Neural cell (in vitro differentiated cells): Measurements from ENCODE around the gene KLHL17. TPM values are rescaled to one million over a fixed set of nuclear protein-coding genes. Genes with fewer than 3 reads are reported as not detected.
A peak's percentile ranks its signal among the peaks of the same experiment; 100 is the strongest.

ENCODE experiments used
- H2AFZ ChIP-seq: fragments of 200-600, 300-800 bp; sonication (generic), shearing (Covaris generic); 2 replicates; pipeline ENCODE4 v1.6.0; 2014; ENCODE audit warnings: low read depth, mild to moderate bottlenecking, antibody characterized with exemption, low read length, moderate library complexity
- H3F3A ChIP-seq: fragments of 200-600 bp; shearing (Covaris generic); 2 replicates; pipeline ENCODE4 v1.6.1; 2016; ENCODE audit warnings: mild to moderate bottlenecking, moderate library complexity, mixed read lengths, antibody characterized with exemption, low read length; ENCODE audit not compliant: insufficient read depth, poor library complexity, severe bottlenecking
- H3K27ac ChIP-seq: fragments of 200-600, 300-800 bp; sonication (generic), shearing (Covaris generic); 2 replicates; pipeline ENCODE4 v1.5.1; 2014; ENCODE audit warnings: mild to moderate bottlenecking, low read length, moderate library complexity
- H3K27me3 ChIP-seq: fragments of 300-800, 200-600 bp; sonication (generic), shearing (Covaris generic); 2 replicates; pipeline ENCODE4 v1.6.0; 2014; ENCODE audit warnings: mild to moderate bottlenecking, low read depth, low read length, moderate library complexity; ENCODE audit not compliant: insufficient read depth
- H3K36me3 ChIP-seq: fragments of 300-800, 200-600 bp; sonication (generic), shearing (Covaris generic); 2 replicates; pipeline ENCODE4 v1.5.1; 2014; ENCODE audit warnings: mild to moderate bottlenecking, antibody characterized with exemption, low read length, moderate library complexity; ENCODE audit not compliant: insufficient read depth
- H3K4me2 ChIP-seq: fragments of 300-800, 200-600 bp; sonication (generic), shearing (Covaris generic); 2 replicates; pipeline ENCODE4 v1.6.0; 2014; ENCODE audit warnings: mild to moderate bottlenecking, low read length
- H3K4me3 ChIP-seq: fragments of 300-800, 200-600 bp; sonication (generic), shearing (Covaris generic); 2 replicates; pipeline ENCODE4 v1.5.1; 2014; ENCODE audit warnings: mild to moderate bottlenecking, low read length, moderate library complexity
- H3K79me2 ChIP-seq: fragments of 200-600 bp; shearing (Covaris generic); replicated peaks from 2 replicates; pipeline ENCODE4 v1.6.0; 2014; ENCODE audit warnings: mild to moderate bottlenecking, low read length, moderate library complexity; ENCODE audit not compliant: insufficient read depth
- H3K9ac ChIP-seq: fragments of 300-800, 200-600 bp; sonication (generic), shearing (Covaris generic); 2 replicates; pipeline ENCODE4 v1.6.1; 2016; ENCODE audit warnings: mild to moderate bottlenecking, low read length, mixed read lengths
- H3K9me2 ChIP-seq: fragments of 200-600 bp; shearing (Covaris generic); 2 replicates; pipeline ENCODE4 v1.6.1; 2016; ENCODE audit warnings: mild to moderate bottlenecking, low read length, mixed read lengths; ENCODE audit not compliant: insufficient read depth
- H3K9me3 ChIP-seq: fragments of 200-600, 300-800 bp; sonication (generic), shearing (Covaris generic); 2 replicates; pipeline ENCODE4 v1.6.1; 2016; ENCODE audit warnings: mild to moderate bottlenecking, mixed run types, low read length, moderate library complexity, mixed read lengths
- H4K20me1 ChIP-seq: fragments of 200-600 bp; shearing (Covaris generic); 2 replicates; pipeline ENCODE4 v1.6.1; 2016; ENCODE audit warnings: mild to moderate bottlenecking, mixed run types; ENCODE audit not compliant: insufficient read depth
- EP300 ChIP-seq: fragments of 450-650 bp; conservative IDR thresholded peaks from 2 replicates; pipeline ENCODE4 v1.6.1; 2014; ENCODE audit warnings: antibody characterized with exemption, mild to moderate bottlenecking, moderate library complexity; ENCODE audit not compliant: poor library complexity, severe bottlenecking
- EZH2 ChIP-seq: fragments of 200-600, 300-800 bp; shearing (Covaris generic), sonication (generic); IDR thresholded peaks from 2 replicates; pipeline ENCODE4 v1.6.1; 2014; ENCODE audit warnings: antibody characterized with exemption, low read length, borderline replicate concordance, mild to moderate bottlenecking; ENCODE audit not compliant: insufficient read depth, poor library complexity, severe bottlenecking
- MXI1 ChIP-seq: fragments of 450-650 bp; conservative IDR thresholded peaks from 2 replicates; pipeline ENCODE4 v1.6.1; 2014; ENCODE audit warnings: antibody characterized with exemption, mild to moderate bottlenecking; ENCODE audit not compliant: poor library complexity, severe bottlenecking
- POLR2AphosphoS5 ChIP-seq: IDR thresholded peaks from 2 replicates; pipeline ENCODE4 v1.6.1; 2012
- RAD21 ChIP-seq: fragments of 450-650 bp; conservative IDR thresholded peaks from 2 replicates; pipeline ENCODE4 v1.6.1; 2014; ENCODE audit warnings: antibody characterized with exemption, mild to moderate bottlenecking, moderate library complexity
- REST ChIP-seq: IDR thresholded peaks from 2 replicates; pipeline ENCODE4 v1.6.1; 2012; ENCODE audit warnings: borderline replicate concordance
- SMC3 ChIP-seq: fragments of 450-650 bp; conservative IDR thresholded peaks from 2 replicates; pipeline ENCODE4 v1.6.1; 2014; ENCODE audit warnings: antibody characterized with exemption, mild to moderate bottlenecking, moderate library complexity; ENCODE audit not compliant: poor library complexity
- TAF1 ChIP-seq: IDR thresholded peaks from 2 replicates; pipeline ENCODE4 v1.6.1; 2012; ENCODE audit warnings: low read depth
- polyA plus RNA-seq: library from polyadenylated mRNA; depleted of rRNA; stranded (reverse); fragments of >200 nt; gene quantifications from 2 replicates; pipeline ENCODE4 v1.2.3, GENCODE V29; 2014
- TF ChIP-seq, protein P1 (sequence below): fragments of 450-650 bp; IDR thresholded peaks from 2 replicates; pipeline ENCODE4 v1.5.1; 2014; ENCODE audit warnings: antibody characterized with exemption, mild to moderate bottlenecking, moderate library complexity; ENCODE audit not compliant: poor library complexity, severe bottlenecking

Gene KLHL17
- polyA plus RNA-seq, 1 donor from 2014 or later: 52.3 TPM

- no peak overlapping the region for H3K4me3 ChIP-seq
- no peak overlapping the region for H3K27ac ChIP-seq
- peaks cover 64% of the 10 kb centered on the region for H3K27me3 ChIP-seq
- no peak overlapping the region for H3K4me2 ChIP-seq
- no peaks in the 10 kb centered on the region for H3K9me2 ChIP-seq
- H3K79me2 ChIP-seq: no peaks in the 10 kb centered on the region
- no peak overlapping the region for H3K9ac ChIP-seq
- H3K9me3 ChIP-seq: no peaks in the 10 kb centered on the region
- no peak for TF ChIP-seq MXI1
- no peak for TF ChIP-seq SMC3
- TF ChIP-seq EZH2: no peak
- TF ChIP-seq REST: no peak
- no peak for TF ChIP-seq POLR2AphosphoS5
- no peak for TF ChIP-seq RAD21
- no peak for TF ChIP-seq EP300
- no peak for TF ChIP-seq TAF1
- TF ChIP-seq, protein P1, sequence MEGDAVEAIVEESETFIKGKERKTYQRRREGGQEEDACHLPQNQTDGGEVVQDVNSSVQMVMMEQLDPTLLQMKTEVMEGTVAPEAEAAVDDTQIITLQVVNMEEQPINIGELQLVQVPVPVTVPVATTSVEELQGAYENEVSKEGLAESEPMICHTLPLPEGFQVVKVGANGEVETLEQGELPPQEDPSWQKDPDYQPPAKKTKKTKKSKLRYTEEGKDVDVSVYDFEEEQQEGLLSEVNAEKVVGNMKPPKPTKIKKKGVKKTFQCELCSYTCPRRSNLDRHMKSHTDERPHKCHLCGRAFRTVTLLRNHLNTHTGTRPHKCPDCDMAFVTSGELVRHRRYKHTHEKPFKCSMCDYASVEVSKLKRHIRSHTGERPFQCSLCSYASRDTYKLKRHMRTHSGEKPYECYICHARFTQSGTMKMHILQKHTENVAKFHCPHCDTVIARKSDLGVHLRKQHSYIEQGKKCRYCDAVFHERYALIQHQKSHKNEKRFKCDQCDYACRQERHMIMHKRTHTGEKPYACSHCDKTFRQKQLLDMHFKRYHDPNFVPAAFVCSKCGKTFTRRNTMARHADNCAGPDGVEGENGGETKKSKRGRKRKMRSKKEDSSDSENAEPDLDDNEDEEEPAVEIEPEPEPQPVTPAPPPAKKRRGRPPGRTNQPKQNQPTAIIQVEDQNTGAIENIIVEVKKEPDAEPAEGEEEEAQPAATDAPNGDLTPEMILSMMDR: no peak
- no peaks in the 10 kb centered on the region for H3F3A ChIP-seq
- no peaks in the 10 kb centered on the region for H4K20me1 ChIP-seq
- no peaks in the 10 kb centered on the region for H3K36me3 ChIP-seq
- no peak overlapping the region for H2AFZ ChIP-seq
Observed at GRCh38 chr1:938711-939489, 21.5 kb upstream of the KLHL17 start.

DNA sequence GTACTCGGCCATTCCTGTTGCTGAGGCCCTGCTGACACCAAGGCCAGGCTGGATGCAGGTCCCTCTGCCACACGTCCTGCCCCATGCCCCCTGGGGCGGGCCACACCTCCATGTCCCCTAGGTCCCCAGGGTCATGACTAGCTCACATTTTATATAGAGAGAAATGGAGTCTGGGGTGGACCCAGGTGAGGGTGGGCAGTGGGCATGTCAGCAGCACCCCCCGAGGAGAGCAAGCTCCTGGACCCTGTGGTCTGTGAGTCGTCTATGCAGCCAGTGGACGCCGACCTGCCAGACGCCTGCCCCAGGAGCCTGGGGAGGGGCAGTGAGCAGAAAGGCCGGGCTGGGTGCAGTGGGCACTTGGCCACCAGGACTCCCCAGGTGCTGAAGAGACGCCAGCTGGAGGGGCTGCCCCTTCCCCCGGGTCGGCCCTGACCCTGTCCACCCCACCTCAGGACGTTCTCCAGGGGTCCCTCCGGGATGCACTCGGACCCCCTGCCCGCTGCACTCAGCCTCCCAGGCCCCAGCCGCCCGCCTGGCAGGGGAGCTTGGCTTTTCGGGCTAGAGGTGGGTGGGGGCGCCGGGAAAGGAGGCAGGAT is 20.8 kb upstream of the KLHL17 start:
- Histone ChIP-seq H3K9ac (no peak overlapping the region), H3K9me3 (no peaks in the 10 kb centered on the region), H3K4me2 (no peak overlapping the region), H3K27me3 (peaks cover 64% of the 10 kb centered on the region), H3K36me3 (no peaks in the 10 kb centered on the region), H3K79me2 (no peaks in the 10 kb centered on the region), H4K20me1 (no peaks in the 10 kb centered on the region), H2AFZ (no peak overlapping the region), H3K4me3 (peak overlapping the region; percentile 42), H3K9me2 (no peaks in the 10 kb centered on the region), H3K27ac (no peak overlapping the region), H3F3A (no peaks in the 10 kb centered on the region)
- TF ChIP-seq, protein P1: no peak
- TF ChIP-seq TAF1 (no peak), EZH2 (no peak), RAD21 (no peak), EP300 (no peak), MXI1 (no peak), REST (no peak)
